ENCODE measurements around the gene MAPRE2. TPM values are rescaled to one million over a fixed set of nuclear protein-coding genes. Genes with fewer than 3 reads are reported as not detected.

The MAPRE2 gene
- total RNA-seq, 1 experiment from 2014 or later = 12.0 TPM

GRCh38 chr18:35117372-35117771 is 76.2 kb downstream of the MAPRE2 start:
- no peak for DNase-seq (ENCODE audit: extremely low read depth, low read depth)

DNA sequence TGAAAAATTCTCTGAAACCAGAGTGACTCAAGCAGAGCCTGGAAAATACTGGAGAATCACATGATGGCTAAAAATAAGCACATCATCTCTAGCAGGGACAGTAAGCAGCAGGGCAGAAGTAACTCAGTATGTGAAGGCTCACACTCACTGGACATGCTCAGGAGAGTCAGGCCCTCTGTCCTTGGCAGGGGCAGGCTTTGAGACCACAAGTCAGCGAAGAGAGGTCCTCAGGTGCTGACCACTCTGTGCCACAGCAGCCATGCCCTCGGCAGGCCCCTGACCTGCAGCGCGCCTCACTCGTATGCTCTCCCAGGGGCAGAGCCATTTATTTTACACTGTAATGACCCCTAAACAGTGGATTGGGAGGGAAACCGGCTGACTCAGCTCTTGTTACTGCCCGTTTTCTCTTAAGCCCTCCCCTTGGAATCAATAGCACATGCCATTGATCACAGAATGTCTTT is 76.8 kb downstream of the MAPRE2 start:
- no peak for DNase-seq (ENCODE audit: extremely low read depth, low read depth)

DNA sequence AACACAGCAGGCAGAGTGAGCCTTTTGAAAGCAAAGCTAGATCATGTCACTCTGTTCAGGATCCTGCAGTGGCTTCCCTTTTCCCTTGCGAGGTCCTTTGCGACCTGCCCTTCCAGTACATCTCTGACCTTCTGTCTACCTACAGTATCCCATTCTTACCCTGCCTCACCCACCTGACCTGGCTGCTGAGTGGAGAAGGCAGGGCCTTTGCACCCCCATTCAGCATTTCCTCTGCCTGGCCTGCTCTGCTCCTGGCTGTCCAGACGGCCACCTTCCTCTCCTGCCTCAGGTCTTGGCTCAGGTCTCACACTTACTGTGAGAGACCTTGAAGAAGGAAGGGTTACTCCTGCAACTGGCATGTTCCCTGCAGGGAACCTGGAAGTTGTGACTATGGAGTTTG is 77.4 kb downstream of the MAPRE2 start:
- DNase-seq (ENCODE audit: extremely low read depth, low read depth) = no peak

DNA sequence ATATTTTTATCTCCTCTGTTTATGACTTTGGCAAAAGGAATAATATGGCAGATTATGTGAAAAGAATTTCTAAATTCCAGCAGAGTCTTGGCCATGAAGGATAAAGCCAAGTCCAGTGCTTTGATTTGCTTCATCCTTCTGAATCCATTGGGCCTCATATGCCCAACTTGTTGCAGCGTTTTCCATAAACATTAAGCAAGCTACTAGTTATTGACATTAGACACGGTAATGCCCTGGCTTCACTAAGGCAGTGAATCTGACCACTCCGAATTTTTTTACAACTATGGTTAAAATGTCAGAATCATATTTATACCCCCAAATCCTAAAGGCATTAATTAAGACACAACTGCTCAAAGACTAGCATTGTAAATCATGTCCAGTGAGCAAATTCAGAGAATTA is 79.8 kb downstream of the MAPRE2 start:
- DNase-seq (ENCODE audit: extremely low read depth, low read depth) = no peak

GRCh38 chr18:35121531-35121930 is 80.3 kb downstream of the MAPRE2 start:
- no peak for DNase-seq (ENCODE audit: extremely low read depth, low read depth)

DNA sequence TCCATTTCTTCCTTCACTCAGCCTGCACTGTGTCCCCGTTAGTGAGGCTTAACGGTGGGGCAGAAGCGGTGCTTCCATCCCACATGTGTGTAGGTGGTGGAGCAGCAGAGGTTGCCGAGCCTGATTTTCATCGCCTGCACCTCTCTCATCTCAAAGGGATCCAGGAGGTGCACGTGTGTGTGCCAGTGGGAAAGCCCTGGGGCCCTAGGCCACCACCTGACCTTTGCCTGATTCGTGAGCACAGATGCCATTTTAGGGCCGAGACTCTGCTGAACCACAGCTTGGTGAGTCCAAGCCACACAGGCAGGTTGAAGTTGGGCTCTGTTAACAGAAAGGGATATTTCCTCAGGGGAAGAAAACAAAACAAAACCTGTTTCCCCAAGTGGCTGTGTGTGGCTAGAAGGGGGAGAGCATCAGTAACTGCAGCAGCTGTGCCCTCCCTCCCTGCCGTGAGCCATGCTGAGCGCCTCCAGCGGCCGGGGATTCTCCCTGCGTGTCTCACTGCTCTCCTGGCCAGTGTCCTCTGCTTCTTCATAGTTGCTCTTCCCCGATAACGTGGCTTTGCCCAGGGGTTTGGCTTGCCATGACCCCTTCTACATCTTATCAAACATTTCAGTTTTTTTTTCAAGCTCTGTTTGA is 81.5 kb downstream of the MAPRE2 start:
- DNase-seq (ENCODE audit: extremely low read depth, low read depth) = no peak

- no peak for DNase-seq (ENCODE audit: extremely low read depth, low read depth)
These were observed 82.6 kb downstream of the MAPRE2 start for GRCh38 chr18:35123811-35124210.

DNA sequence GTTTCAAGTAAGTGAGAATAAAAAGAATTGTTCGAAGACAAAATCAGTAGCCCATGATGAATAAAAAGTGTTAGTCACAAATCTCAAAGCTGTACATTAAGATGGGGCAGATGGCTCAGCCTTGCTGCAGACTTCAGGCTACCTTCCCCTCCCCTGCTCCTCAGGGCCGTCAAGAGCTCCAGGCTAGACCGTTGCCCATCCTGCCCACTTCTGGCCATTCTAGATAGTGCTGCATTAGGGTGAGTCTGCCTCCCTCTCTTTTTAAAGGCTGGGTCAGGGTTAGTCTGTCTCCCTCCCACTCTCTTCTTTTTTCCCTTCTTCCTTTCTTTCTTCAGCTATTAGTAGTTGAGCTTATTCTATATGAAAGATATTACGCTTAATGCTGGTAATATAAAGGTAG is 86.0 kb downstream of the MAPRE2 start:
- no peak for DNase-seq (ENCODE audit: extremely low read depth, low read depth)

GRCh38 chr18:35128675-35129074 is 87.5 kb downstream of the MAPRE2 start:
- no peak for DNase-seq (ENCODE audit: extremely low read depth, low read depth)

- no peak for DNase-seq (ENCODE audit: extremely low read depth, low read depth)
These were observed 89.0 kb downstream of the MAPRE2 start for GRCh38 chr18:35130236-35130635.

- DNase-seq (ENCODE audit: extremely low read depth, low read depth) = no peak
These were observed 90.3 kb downstream of the MAPRE2 start for GRCh38 chr18:35131387-35132020.

GRCh38 chr18:35132021-35132902 is 91.0 kb downstream of the MAPRE2 start:
- DNase-seq (ENCODE audit: extremely low read depth, low read depth) = no peak

- no peak for DNase-seq (ENCODE audit: extremely low read depth, low read depth)
These were observed 93.0 kb downstream of the MAPRE2 start for GRCh38 chr18:35134190-35134730.

- DNase-seq (ENCODE audit: extremely low read depth, low read depth) = no peak
These were observed 93.7 kb downstream of the MAPRE2 start for GRCh38 chr18:35134791-35135531.

DNA sequence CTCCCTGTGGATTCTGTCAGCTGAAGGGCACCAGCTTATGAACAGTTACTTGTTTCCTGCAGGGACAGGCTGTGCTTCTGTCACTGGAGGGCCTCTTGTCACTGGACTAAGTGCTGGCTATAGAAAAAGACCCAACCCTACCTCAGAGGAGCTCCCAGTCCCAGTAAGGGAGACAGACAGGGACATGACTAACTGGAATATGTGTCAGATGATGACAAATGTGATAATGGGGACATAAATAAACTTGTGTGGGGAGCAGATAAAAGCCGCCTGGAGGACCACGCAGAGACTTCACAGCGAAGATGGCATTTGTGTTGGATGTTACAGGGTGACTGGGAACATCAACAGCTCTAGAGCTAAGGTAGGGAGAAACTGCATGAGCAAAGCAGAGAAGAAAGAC is 95.0 kb downstream of the MAPRE2 start:
- DNase-seq (ENCODE audit: extremely low read depth, low read depth) = no peak

DNA sequence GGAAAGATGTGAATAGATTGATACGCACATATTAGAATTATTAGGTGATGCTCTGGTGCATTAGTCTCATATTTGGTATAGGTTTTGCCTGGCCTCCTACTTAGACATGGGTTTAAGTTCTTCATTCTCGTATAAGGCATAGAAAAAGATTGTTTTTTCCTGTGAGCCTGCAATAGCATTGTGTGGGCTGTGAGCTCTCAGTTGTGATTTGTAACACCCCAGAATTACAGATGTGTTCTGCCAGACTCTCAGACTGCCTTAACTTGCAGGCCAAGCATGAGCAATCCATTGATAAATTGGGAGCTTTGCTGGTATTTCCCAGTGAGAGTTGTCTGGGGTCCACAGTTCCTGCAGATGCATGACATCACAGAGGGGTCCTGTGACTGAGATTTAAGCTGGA is 95.7 kb downstream of the MAPRE2 start:
- no peak for DNase-seq (ENCODE audit: extremely low read depth, low read depth)

GRCh38 chr18:35137632-35138031 is 96.4 kb downstream of the MAPRE2 start:
- DNase-seq (ENCODE audit: extremely low read depth, low read depth) = no peak

DNA sequence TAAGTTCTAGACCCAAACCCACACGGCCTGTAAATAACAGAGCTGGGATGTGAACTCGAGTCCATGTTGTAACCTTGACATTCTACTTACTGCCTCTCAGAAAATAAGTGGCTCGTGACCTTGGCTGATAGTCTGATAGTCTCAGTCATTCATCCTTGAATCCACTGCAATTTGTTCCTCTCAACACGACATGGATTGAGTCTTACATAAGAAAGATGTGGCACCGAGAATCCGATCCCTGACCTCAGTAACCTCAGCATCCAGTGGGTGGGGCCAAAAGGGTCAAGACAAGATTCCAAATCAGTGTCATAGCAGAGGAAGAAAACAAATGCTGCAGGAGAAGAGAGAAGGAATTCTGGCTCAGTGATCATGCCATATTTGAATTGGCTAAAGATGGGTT is 97.6 kb downstream of the MAPRE2 start:
- no peak for DNase-seq (ENCODE audit: extremely low read depth, low read depth)

DNA sequence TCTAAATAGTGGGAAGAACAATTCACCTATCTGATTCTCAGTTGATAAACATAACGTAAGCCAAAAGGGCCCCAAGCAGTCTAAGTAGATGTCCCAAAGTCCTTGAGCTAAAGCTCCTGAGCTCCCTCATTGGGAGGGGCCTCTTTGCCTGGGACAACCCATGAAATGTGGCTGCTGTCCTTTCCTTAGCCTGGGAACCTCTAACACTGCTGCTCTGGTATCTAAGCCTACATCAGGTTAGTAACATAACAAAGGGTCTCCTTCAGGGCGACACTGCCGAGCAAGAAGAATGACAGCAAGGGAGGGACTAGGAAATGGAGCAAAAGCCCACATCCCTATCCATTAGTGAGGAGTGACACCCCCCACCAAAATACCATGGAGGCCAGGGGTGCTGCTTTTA is 98.3 kb downstream of the MAPRE2 start:
- DNase-seq (ENCODE audit: extremely low read depth, low read depth) = no peak

DNA sequence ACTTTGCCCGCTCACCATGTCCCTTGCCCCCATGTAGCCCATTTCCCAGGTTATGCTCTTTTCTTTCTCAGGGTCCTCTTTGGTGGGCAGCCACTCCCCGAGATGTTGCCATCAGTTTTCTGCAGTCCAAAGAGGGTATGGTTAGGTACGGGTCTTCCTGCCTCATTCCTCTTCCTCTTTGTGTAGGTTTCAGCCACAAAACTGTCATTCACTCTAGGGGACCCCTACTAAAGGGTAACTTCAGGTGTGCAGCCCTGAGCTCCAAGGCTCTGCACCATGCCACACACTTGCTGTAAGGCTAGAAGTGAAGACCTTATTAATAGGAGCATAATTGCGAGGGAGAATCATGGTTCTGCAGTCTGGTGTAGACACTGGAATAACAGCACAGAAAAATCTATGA is 99.9 kb downstream of the MAPRE2 start:
- DNase-seq (ENCODE audit: extremely low read depth, low read depth) = no peak

All from NCI-H460 (cell line).